ENCODE data around the gene TSSK1B.

DNA sequence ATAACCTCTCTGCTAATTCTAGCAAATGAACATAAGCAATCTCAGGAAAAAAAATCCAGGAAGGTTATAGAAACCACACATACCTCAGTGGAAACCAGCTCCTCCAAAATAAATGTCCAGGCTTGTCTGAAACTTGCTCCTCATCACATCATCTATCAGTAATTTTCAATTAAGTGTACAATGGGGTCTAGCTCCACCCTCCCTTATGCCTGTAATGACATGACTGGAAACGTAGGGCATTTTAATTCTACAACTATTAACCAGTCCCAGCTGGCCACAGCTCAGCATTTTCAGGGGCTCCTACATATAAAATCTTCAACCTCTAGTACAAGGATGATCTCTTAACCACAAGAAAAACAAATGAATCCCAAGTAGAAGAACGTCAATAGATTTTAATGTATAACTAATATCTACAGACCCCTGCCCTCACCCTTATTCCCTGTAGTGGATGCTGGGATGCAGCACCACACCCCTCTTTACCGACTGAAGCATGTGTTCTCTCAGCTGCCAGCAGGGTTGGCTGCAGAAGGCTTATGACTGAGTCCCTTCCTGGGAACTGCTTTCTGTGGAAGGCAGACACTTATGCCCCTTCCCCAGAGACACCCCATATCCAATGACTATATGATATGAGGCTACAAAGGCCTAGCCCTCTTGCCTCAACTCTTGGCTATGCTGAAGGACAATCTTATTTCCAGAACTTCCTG lies 6.8 kb downstream of the TSSK1B start:
- TF ChIP-seq, protein P1, sequence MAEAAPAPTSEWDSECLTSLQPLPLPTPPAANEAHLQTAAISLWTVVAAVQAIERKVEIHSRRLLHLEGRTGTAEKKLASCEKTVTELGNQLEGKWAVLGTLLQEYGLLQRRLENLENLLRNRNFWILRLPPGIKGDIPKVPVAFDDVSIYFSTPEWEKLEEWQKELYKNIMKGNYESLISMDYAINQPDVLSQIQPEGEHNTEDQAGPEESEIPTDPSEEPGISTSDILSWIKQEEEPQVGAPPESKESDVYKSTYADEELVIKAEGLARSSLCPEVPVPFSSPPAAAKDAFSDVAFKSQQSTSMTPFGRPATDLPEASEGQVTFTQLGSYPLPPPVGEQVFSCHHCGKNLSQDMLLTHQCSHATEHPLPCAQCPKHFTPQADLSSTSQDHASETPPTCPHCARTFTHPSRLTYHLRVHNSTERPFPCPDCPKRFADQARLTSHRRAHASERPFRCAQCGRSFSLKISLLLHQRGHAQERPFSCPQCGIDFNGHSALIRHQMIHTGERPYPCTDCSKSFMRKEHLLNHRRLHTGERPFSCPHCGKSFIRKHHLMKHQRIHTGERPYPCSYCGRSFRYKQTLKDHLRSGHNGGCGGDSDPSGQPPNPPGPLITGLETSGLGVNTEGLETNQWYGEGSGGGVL (tag by site-specific recombination; IDR thresholded peaks at IDR 0.05) = no peak
- no peak for TF ChIP-seq ZXDB (tag by site-specific recombination; IDR thresholded peaks at IDR 0.05)
- no peak for TF ChIP-seq YY1 (tag by site-specific recombination; IDR thresholded peaks at IDR 0.05)
- TF ChIP-seq ZNF311 (tag by site-specific recombination; IDR thresholded peaks at IDR 0.05; ENCODE audit: borderline replicate concordance) = no peak
- TF ChIP-seq, protein P2, sequence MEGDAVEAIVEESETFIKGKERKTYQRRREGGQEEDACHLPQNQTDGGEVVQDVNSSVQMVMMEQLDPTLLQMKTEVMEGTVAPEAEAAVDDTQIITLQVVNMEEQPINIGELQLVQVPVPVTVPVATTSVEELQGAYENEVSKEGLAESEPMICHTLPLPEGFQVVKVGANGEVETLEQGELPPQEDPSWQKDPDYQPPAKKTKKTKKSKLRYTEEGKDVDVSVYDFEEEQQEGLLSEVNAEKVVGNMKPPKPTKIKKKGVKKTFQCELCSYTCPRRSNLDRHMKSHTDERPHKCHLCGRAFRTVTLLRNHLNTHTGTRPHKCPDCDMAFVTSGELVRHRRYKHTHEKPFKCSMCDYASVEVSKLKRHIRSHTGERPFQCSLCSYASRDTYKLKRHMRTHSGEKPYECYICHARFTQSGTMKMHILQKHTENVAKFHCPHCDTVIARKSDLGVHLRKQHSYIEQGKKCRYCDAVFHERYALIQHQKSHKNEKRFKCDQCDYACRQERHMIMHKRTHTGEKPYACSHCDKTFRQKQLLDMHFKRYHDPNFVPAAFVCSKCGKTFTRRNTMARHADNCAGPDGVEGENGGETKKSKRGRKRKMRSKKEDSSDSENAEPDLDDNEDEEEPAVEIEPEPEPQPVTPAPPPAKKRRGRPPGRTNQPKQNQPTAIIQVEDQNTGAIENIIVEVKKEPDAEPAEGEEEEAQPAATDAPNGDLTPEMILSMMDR (tag by site-specific recombination; IDR thresholded peaks at IDR 0.05) = no peak
- TF ChIP-seq ZFP37 (tag by site-specific recombination; IDR thresholded peaks at IDR 0.05) = no peak
- TF ChIP-seq, protein P3, sequence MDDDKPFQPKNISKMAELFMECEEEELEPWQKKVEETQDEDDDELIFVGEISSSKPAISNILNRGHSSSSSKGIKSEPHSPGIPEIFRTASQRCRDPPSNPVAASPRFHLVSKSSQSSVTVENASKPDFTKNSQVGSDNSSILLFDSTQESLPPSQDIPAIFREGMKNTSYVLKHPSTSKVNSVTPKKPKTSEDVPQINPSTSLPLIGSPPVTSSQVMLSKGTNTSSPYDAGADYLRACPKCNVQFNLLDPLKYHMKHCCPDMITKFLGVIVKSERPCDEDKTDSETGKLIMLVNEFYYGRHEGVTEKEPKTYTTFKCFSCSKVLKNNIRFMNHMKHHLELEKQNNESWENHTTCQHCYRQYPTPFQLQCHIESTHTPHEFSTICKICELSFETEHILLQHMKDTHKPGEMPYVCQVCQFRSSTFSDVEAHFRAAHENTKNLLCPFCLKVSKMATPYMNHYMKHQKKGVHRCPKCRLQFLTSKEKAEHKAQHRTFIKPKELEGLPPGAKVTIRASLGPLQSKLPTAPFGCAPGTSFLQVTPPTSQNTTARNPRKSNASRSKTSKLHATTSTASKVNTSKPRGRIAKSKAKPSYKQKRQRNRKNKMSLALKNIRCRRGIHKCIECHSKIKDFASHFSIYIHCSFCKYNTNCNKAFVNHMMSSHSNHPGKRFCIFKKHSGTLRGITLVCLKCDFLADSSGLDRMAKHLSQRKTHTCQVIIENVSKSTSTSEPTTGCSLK (tag by site-specific recombination; IDR thresholded peaks at IDR 0.05) = no peak
- TF ChIP-seq, protein P4, sequence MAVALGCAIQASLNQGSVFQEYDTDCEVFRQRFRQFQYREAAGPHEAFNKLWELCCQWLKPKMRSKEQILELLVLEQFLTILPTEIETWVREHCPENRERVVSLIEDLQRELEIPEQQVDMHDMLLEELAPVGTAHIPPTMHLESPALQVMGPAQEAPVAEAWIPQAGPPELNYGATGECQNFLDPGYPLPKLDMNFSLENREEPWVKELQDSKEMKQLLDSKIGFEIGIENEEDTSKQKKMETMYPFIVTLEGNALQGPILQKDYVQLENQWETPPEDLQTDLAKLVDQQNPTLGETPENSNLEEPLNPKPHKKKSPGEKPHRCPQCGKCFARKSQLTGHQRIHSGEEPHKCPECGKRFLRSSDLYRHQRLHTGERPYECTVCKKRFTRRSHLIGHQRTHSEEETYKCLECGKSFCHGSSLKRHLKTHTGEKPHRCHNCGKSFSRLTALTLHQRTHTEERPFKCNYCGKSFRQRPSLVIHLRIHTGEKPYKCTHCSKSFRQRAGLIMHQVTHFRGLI (tag by site-specific recombination; IDR thresholded peaks at IDR 0.05) = no peak
- TF ChIP-seq HOXD13 (CRISPR knock-in tag; IDR thresholded peaks at IDR 0.05; ENCODE audit: borderline replicate concordance) = no peak
- TF ChIP-seq, protein P5, sequence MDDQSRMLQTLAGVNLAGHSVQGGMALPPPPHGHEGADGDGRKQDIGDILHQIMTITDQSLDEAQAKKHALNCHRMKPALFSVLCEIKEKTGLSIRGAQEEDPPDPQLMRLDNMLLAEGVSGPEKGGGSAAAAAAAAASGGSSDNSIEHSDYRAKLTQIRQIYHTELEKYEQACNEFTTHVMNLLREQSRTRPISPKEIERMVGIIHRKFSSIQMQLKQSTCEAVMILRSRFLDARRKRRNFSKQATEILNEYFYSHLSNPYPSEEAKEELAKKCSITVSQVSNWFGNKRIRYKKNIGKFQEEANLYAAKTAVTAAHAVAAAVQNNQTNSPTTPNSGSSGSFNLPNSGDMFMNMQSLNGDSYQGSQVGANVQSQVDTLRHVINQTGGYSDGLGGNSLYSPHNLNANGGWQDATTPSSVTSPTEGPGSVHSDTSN (CRISPR knock-in tag; IDR thresholded peaks at IDR 0.05) = no peak
- TF ChIP-seq ZNF10 (tag by site-specific recombination; IDR thresholded peaks at IDR 0.05) = no peak

Data from HEK293 (cell line).